K562 (cell line): ENCODE measurements around the gene CTDNEP1. TPM values are rescaled to one million over a fixed set of nuclear protein-coding genes. Genes with fewer than 3 reads are reported as not detected.

ENCODE experiments used
- ATAC-seq: fragments of 200-7000 bp; cut with Tn5 transposase; 3 replicates; pipeline ENCODE4 v1.9.1; 2020; ENCODE audit warnings: moderate library complexity
- BruUV-seq: library from RNA; stranded (reverse); fragments of 400-500 nt; replicated peaks from 2 replicates; lab custom pipeline; 2021; lab: Mats Ljungman, UMichigan
- CTCF ChIA-PET: fragments of 300-600 bp; formaldehyde crosslinking; extraction: SDS; loops from one replicate; lab custom pipeline; 2021; ENCODE audit warnings: low intra/inter-chr PET ratio; lab: Yijun Ruan, JAX
- POLR2A ChIA-PET: fragments of 300-600, 350-650 bp; sonication (Branson Sonifier 250); formaldehyde crosslinking; extraction: SDS; loops from one replicate; lab custom pipeline; 2021; ENCODE audit warnings: antibody characterized with exemption, inconsistent platforms; lab: Yijun Ruan, JAX
- DNase-seq, 4 experiments: peaks; one replicate each; pipeline versions ENCODE4 v3.0.0 to v3.0.0-alpha.2; 2011 to 2018; ENCODE audit warnings: low spot score in 3 of 4, mixed read lengths in 3 of 4; ENCODE audit errors: extremely low read depth in 1 of 4
- FAIRE-seq: peaks from 2 replicates; lab custom pipeline; 2011; peaks lifted over from hg19 to GRCh38; lab: Jason Lieb, UNC
- H2AFZ ChIP-seq: 2 replicates; pipeline ENCODE4 v1.6.0; 2011; ENCODE audit warnings: low read depth, low read length, control low read depth, inconsistent platforms
- H3K27ac ChIP-seq: fragments of 200-600 bp; 3 replicates; pipeline ENCODE4 v1.8.0; 2011; ENCODE audit warnings: low read depth, mild to moderate bottlenecking, control low read depth, inconsistent platforms, low read length, moderate library complexity, mixed read lengths; ENCODE audit errors: extremely low read depth
- H3K27me3 ChIP-seq, 2 experiments: fragments of 300-600 bp in 1 of 2; 2 replicates in 1 of 2; 3 replicates in 1 of 2; pipeline versions ENCODE4 v1.6.0 to v1.8.0; 2011; ENCODE audit warnings: inconsistent platforms in 2 of 2, low read length in 2 of 2, mild to moderate bottlenecking in 1 of 2, mixed read lengths in 1 of 2, moderate library complexity in 1 of 2; ENCODE audit not compliant: control insufficient read depth in 2 of 2, insufficient read depth in 2 of 2
- H3K36me3 ChIP-seq: fragments of 300-600 bp; 3 replicates; pipeline ENCODE4 v1.8.0; 2011; ENCODE audit warnings: mild to moderate bottlenecking, low read length, inconsistent platforms; ENCODE audit not compliant: control insufficient read depth, insufficient read depth
- H3K4me1 ChIP-seq, 2 experiments: fragments of 200-600 bp in 1 of 2; replicated peaks in 1 of 2; 2 replicates in 1 of 2; 3 replicates in 1 of 2; pipeline versions ENCODE4 v1.5.1 to v1.8.0; 2011; ENCODE audit warnings: inconsistent platforms in 2 of 2, low read length in 2 of 2, mild to moderate bottlenecking in 1 of 2, mixed read lengths in 1 of 2, moderate library complexity in 1 of 2; ENCODE audit not compliant: control insufficient read depth in 2 of 2, insufficient read depth in 2 of 2
- H3K4me2 ChIP-seq: 2 replicates; pipeline ENCODE4 v1.6.1; 2011; ENCODE audit warnings: low read length, control low read depth, inconsistent platforms, mixed read lengths; ENCODE audit not compliant: insufficient read depth
- H3K4me3 ChIP-seq: fragments of 200-600 bp; sonication (generic), shearing (Covaris generic); 2 replicates; pipeline ENCODE4 v1.5.1; 2016; ENCODE audit warnings: control low read depth, inconsistent platforms
- H3K79me2 ChIP-seq: fragments of 200-600 bp; 3 replicates; pipeline ENCODE4 v1.8.0; 2011; ENCODE audit warnings: low read length, inconsistent platforms; ENCODE audit not compliant: control insufficient read depth, insufficient read depth
- H3K9ac ChIP-seq, 2 experiments: 2 replicates each; pipeline versions ENCODE4 v1.6.0 to v1.6.1; 2011; ENCODE audit warnings: low read depth in 2 of 2, low read length in 2 of 2, control low read depth in 1 of 2, inconsistent platforms in 1 of 2, mild to moderate bottlenecking in 1 of 2, mixed read lengths in 1 of 2; ENCODE audit not compliant: insufficient read depth in 1 of 2
- H3K9me1 ChIP-seq: one replicate; pipeline ENCODE4 v1.6.0; 2011; ENCODE audit warnings: inconsistent platforms, mild to moderate bottlenecking, low read length, moderate library complexity; ENCODE audit not compliant: control insufficient read depth, insufficient read depth
- H3K9me3 ChIP-seq: replicated peaks from 2 replicates; pipeline ENCODE4 v1.5.1; 2011; ENCODE audit warnings: low read depth, low read length, inconsistent platforms; ENCODE audit not compliant: control insufficient read depth, insufficient read depth
- H4K20me1 ChIP-seq: replicated peaks from 2 replicates; pipeline ENCODE4 v1.6.1; 2011; ENCODE audit warnings: low read length, inconsistent platforms, mixed read lengths; ENCODE audit not compliant: control insufficient read depth, insufficient read depth
- C11orf30 ChIP-seq: fragments of 450-650 bp; IDR thresholded peaks from 2 replicates; pipeline ENCODE4 v1.6.1; 2016; ENCODE audit warnings: low read depth, mild to moderate bottlenecking
- CREM ChIP-seq: IDR thresholded peaks from 2 replicates; pipeline ENCODE4 v1.6.1; 2014; ENCODE audit warnings: antibody characterized with exemption, low read depth
- ZNF41 ChIP-seq: fragments of 250-450 bp; sonication (Bioruptor Pico); conservative IDR thresholded peaks from 2 replicates; pipeline ENCODE4 v1.4.0; 2020; ENCODE audit warnings: mild to moderate bottlenecking
- WGBS: fragments of 100-300 bp; shearing (Covaris generic); methylation state at CpG from one replicate; pipeline ENCODE4 v1.1.6; 2016; ENCODE audit warnings: low coverage, mixed read lengths; ENCODE audit not compliant: insufficient coverage; ENCODE audit errors: missing lambda C conversion rate; 5-methylcytosine and 5-hydroxymethylcytosine counted together
- in situ Hi-C: fragments of 300-500 bp; cut with MboI; formaldehyde crosslinking; loops from 4 replicates; pipeline ENCODE4 v1.15.0; 2018; ENCODE audit warnings: inconsistent platforms, mixed read lengths
- intact Hi-C: fragments of 100-400 bp; cut with micrococcal nuclease; formaldehyde crosslinking; loops from 2 replicates; pipeline ENCODE4 v1.14.2; 2022
- polyA plus RNA-seq, 8 experiments: library from polyadenylated mRNA; depleted of rRNA in 4 of 8; stranded (reverse) in 5 of 8; unstranded in 3 of 8; fragments of >200 nt; fragmentation: Nextera tagmentation in 2 of 8; fragmentation: Illumina TruSeq in 1 of 8; extraction: Ambion mirVana in 2 of 8; extraction: Trizol in 1 of 8; gene quantifications; 2 replicates each; pipeline versions ENCODE4 v1.2.1 to v1.2.3, GENCODE V29; 2011 to 2014; ENCODE audit warnings: inconsistent platforms in 1 of 8, missing spikeins in 1 of 8
- total RNA-seq, 7 experiments: library from RNA; depleted of rRNA in 6 of 7; stranded (reverse); fragments of >200 nt in 6 of 7; fragmentation: Illumina TruSeq in 2 of 7; extraction: Trizol in 2 of 7; gene quantifications; 2 replicates each; pipeline versions ENCODE4 v1.2.1 to v1.2.3, GENCODE V29; 2011 to 2021; ENCODE audit warnings: low replicate concordance in 1 of 7
- TF ChIP-seq, protein P1 (sequence below): fragments of 450-650 bp; formaldehyde crosslinking; IDR thresholded peaks from 2 replicates; pipeline ENCODE4 v1.4.0; 2022; ENCODE audit warnings: missing genetic modification characterization

The CTDNEP1 gene
- total and polyA plus RNA-seq, 9 of the 15 experiments (the other 6 are each of a cell fraction or from before 2014, with no cell fraction given): 10.7 to 150 (median 28.5) TPM

GRCh38 chr17:7263801-7264078, 12.2 kb upstream of the CTDNEP1 start:
- peak overlapping the region; percentile 95 for H3K4me2 ChIP-seq
- CTCF ChIA-PET: no interaction called here

More at GRCh38 chr17:7263801-7264078, 12.2 kb upstream of the CTDNEP1 start:
- H3K27me3 ChIP-seq: no peaks in the 10 kb centered on the region
- intact Hi-C loops: no loop called here
- H2AFZ ChIP-seq: peak overlapping the region; percentile 97
- no peaks in the 10 kb centered on the region for H3K9me1 ChIP-seq
- peak; percentile 29 for ATAC-seq
- H3K9ac ChIP-seq: peak overlapping the region; percentile 63 to 89; a peak in 3 of 4 replicates
- H3K9me3 ChIP-seq: no peaks in the 10 kb centered on the region
- no TSS peak for BruUV-seq
- POLR2A ChIA-PET: interaction anchor here (0.6 to 1.9 kb wide), 5 partner anchors 9 to 877 kb away, joined by 3 to 8 read pairs (median 4); no protein-coding TSS in a partner anchor
- FAIRE-seq: no peak
- H3K27ac ChIP-seq: peak overlapping the region; percentile 70; the same call in 2 of the 3 replicates
- H3K36me3 ChIP-seq: peaks cover 16% of the 10 kb centered on the region; the same call in 2 of the 3 replicates
- TF ChIP-seq, protein P1, sequence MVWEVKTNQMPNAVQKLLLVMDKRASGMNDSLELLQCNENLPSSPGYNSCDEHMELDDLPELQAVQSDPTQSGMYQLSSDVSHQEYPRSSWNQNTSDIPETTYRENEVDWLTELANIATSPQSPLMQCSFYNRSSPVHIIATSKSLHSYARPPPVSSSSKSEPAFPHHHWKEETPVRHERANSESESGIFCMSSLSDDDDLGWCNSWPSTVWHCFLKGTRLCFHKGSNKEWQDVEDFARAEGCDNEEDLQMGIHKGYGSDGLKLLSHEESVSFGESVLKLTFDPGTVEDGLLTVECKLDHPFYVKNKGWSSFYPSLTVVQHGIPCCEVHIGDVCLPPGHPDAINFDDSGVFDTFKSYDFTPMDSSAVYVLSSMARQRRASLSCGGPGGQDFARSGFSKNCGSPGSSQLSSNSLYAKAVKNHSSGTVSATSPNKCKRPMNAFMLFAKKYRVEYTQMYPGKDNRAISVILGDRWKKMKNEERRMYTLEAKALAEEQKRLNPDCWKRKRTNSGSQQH: no peak
- TF ChIP-seq CREM (no peak), ZNF41 (CRISPR knock-in tag) (no peak), C11orf30 (0 out of 2 replicates have a peak, but pooled peaks have one; percentile 10)
- WGBS: no CpG with 5 or more reads among the region's 4 CpGs
- H3K4me1 ChIP-seq: peaks cover 10 to 35% of the 10 kb centered on the region in 2 experiments; a peak in 4 of 5 replicates
- H4K20me1 ChIP-seq: no peaks in the 10 kb centered on the region
- no peaks in the 10 kb centered on the region for H3K79me2 ChIP-seq
- DNase-seq: no peak
- H3K4me3 ChIP-seq: peak overlapping the region; percentile 47
- in situ Hi-C loops: no loop called here
